Measurements from ENCODE around the gene KCNQ1. TPM values are rescaled to one million over a fixed set of nuclear protein-coding genes. Genes with fewer than 3 reads are reported as not detected.

KCNQ1 gene
- total and polyA plus RNA-seq, 2 donors (not counting 3 experiments of a cell fraction or from before 2014, with no cell fraction given): 0.07 to 0.09 TPM

- no peaks in the 10 kb centered on the region for H3K27me3 ChIP-seq (ENCODE audit: control insufficient read depth in 2 of 2, insufficient read depth in 2 of 2, low read length in 2 of 2)
- no peak overlapping the region for H2AFZ ChIP-seq (ENCODE audit: low read depth, low read length)
- H3K4me3 ChIP-seq (replicated peaks in 1 of 3; ENCODE audit: insufficient read depth in 1 of 3, low read depth in 1 of 3, low read length in 3 of 3): no peak overlapping the region
- ChIA-PET CTCF (no interaction called here), POLR2A (no interaction called here)
- intact Hi-C loops (cut with micrococcal nuclease) (no loop called here), dilution Hi-C loops (cut with MboI; ENCODE audit: extremely low pct_ligation_motif_present, low sequenced_read_pairs) (no loop called here)
- no peaks in the 10 kb centered on the region for H3K4me1 ChIP-seq (ENCODE audit: control insufficient read depth, extremely low read depth, insufficient read depth, low read length)
- no peaks in the 10 kb centered on the region for H3K36me3 ChIP-seq (ENCODE audit: control insufficient read depth in 2 of 2, extremely low read depth in 1 of 2, insufficient read depth in 2 of 2, low read length in 2 of 2)
- no peak overlapping the region for H3K4me2 ChIP-seq (ENCODE audit: insufficient read depth, low read length)
- H3K79me2 ChIP-seq (ENCODE audit: control insufficient read depth, insufficient read depth, low read length): no peaks in the 10 kb centered on the region
- DNase-seq (ENCODE audit: low read depth, low spot score): no peak
- no peaks in the 10 kb centered on the region for H4K20me1 ChIP-seq (replicated peaks; ENCODE audit: control insufficient read depth, extremely low read depth, insufficient read depth, low read length)
- FAIRE-seq: no peak
- no peaks in the 10 kb centered on the region for H3K9me3 ChIP-seq (replicated peaks; ENCODE audit: control insufficient read depth, insufficient read depth, low read length)
- TF ChIP-seq, protein P1, sequence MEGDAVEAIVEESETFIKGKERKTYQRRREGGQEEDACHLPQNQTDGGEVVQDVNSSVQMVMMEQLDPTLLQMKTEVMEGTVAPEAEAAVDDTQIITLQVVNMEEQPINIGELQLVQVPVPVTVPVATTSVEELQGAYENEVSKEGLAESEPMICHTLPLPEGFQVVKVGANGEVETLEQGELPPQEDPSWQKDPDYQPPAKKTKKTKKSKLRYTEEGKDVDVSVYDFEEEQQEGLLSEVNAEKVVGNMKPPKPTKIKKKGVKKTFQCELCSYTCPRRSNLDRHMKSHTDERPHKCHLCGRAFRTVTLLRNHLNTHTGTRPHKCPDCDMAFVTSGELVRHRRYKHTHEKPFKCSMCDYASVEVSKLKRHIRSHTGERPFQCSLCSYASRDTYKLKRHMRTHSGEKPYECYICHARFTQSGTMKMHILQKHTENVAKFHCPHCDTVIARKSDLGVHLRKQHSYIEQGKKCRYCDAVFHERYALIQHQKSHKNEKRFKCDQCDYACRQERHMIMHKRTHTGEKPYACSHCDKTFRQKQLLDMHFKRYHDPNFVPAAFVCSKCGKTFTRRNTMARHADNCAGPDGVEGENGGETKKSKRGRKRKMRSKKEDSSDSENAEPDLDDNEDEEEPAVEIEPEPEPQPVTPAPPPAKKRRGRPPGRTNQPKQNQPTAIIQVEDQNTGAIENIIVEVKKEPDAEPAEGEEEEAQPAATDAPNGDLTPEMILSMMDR (IDR thresholded peaks at IDR 0.05; ENCODE audit: extremely low read depth in 1 of 2, insufficient read depth in 1 of 2, low read depth in 1 of 2, low read length in 2 of 2): no peak
- TF ChIP-seq FOS (IDR thresholded peaks at IDR 0.05; ENCODE audit: borderline replicate concordance, insufficient read depth, low read length) (no peak), POLR2AphosphoS5 (IDR thresholded peaks at IDR 0.05; ENCODE audit: insufficient read depth, low read depth, low read length) (no peak), POLR2A (IDR thresholded peaks at IDR 0.05; ENCODE audit: low read depth, low read length) (no peak), EZH2 (IDR thresholded peaks at IDR 0.05; ENCODE audit: borderline replicate concordance, low read depth, low read length, severe bottlenecking) (no peak), JUN (IDR thresholded peaks at IDR 0.05; ENCODE audit: borderline replicate concordance, insufficient read depth, insufficient read length, low read depth) (no peak), MYC (IDR thresholded peaks at IDR 0.05; ENCODE audit: low read depth, low read length) (no peak), GATA2 (IDR thresholded peaks at IDR 0.05; ENCODE audit: insufficient read depth, insufficient read length, low read depth, low read length) (no peak)
- TF ChIP-seq, protein P2, sequence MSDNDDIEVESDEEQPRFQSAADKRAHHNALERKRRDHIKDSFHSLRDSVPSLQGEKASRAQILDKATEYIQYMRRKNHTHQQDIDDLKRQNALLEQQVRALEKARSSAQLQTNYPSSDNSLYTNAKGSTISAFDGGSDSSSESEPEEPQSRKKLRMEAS (IDR thresholded peaks at IDR 0.05; ENCODE audit: insufficient read depth, insufficient read length): no peak
- no peak overlapping the region for H3K27ac ChIP-seq (ENCODE audit: insufficient read depth, low read depth, low read length)
- H3K9ac ChIP-seq (replicated peaks; ENCODE audit: extremely low read depth, insufficient read depth, low read length): no peak overlapping the region
- no TSS peak for BruUV-seq (replicated peaks)
- no peaks in the 10 kb centered on the region for H3K9me1 ChIP-seq (replicated peaks; ENCODE audit: control insufficient read depth, extremely low read depth, insufficient read depth, low read length)
Measured at GRCh38 chr11:2525166-2525861, 80.5 kb downstream of the KCNQ1 start.
